ENCODE measurements around the gene RCOR1. TPM values are rescaled to one million over a fixed set of nuclear protein-coding genes. Genes with fewer than 3 reads are reported as not detected.

RCOR1 gene
- total RNA-seq: 13.9 and 15.1 TPM in 2 replicates

GRCh38 chr14:102591944-102592762 is at the start of gene RCOR1:
Gene RCOR1 (plus strand): TSS chr14:102592649. CDS start chr14:102592887, 238 bp downstream.

GRCh38 chr14:102776761-102777710 is 184.6 kb downstream of the RCOR1 start, which contains the start of gene TRAF3:
Gene TRAF3 (plus strand): TSS chr14:102777449. CDS start chr14:102870202, 92,753 bp downstream.

Small RNA genes lying within 50 kb of the gene (small RNA-seq; reads per million reads assigned to genes)
- not detected for gene RF00019
- gene RN7SL546P: not detected

Other genes with a start within 250 kb of the RCOR1 start
- 44.8 and 55.1 TPM in 2 replicates for gene CINP, start 229.8 kb upstream of the RCOR1 start, total RNA-seq
- 14.6 and 15.6 TPM in 2 replicates for gene TECPR2, start 229.7 kb upstream of the RCOR1 start, total RNA-seq
- 7.4 and 11.9 TPM in 2 replicates for gene ANKRD9, start 82.9 kb upstream of the RCOR1 start, total RNA-seq
- 21.9 and 25.1 TPM in 2 replicates for gene TRAF3, start 184.8 kb downstream of the RCOR1 start, total RNA-seq

All from articular chondrocyte of knee joint (primary cell).